HG02840 (cell line): ENCODE measurements around the gene TAB2.

Experiments
- ATAC-seq: cut with Tn5 transposase; IDR thresholded peaks from one replicate; pipeline ENCODE4 v1.9.1; 2021; ENCODE audit warnings: mild to moderate bottlenecking, moderate library complexity, moderate number of reproducible peaks; ENCODE audit not compliant: unreplicated experiment, low FRiP score

Gene TAB2

GRCh38 chr6:149365197-149365596 lies 47.7 kb downstream of the TAB2 start:
- ATAC-seq, result no peak

- no peak for ATAC-seq
These were observed 48.9 kb downstream of the TAB2 start for GRCh38 chr6:149366267-149366921.

GRCh38 chr6:149368065-149368464 lies 50.6 kb downstream of the TAB2 start:
- no peak for ATAC-seq

GRCh38 chr6:149371154-149371553 lies 53.6 kb downstream of the TAB2 start:
- ATAC-seq, result no peak

GRCh38 chr6:149372062-149372461 lies 54.5 kb downstream of the TAB2 start:
- ATAC-seq, result no peak

GRCh38 chr6:149373511-149373910 lies 56.0 kb downstream of the TAB2 start:
- ATAC-seq, result no peak

GRCh38 chr6:149379977-149380376 lies 62.5 kb downstream of the TAB2 start:
- no peak for ATAC-seq

- no peak for ATAC-seq
These were observed 63.0 kb downstream of the TAB2 start for GRCh38 chr6:149380523-149380922.

- no peak for ATAC-seq
These were observed 65.9 kb downstream of the TAB2 start for GRCh38 chr6:149383371-149383770.

- ATAC-seq, result no peak
These were observed 67.0 kb downstream of the TAB2 start for GRCh38 chr6:149384464-149384863.

GRCh38 chr6:149385998-149386646 lies 68.6 kb downstream of the TAB2 start:
- ATAC-seq, result no peak

- ATAC-seq, result no peak
These were observed 70.4 kb downstream of the TAB2 start for GRCh38 chr6:149387779-149388512.

GRCh38 chr6:149389509-149390297 lies 72.2 kb downstream of the TAB2 start:
- no peak for ATAC-seq

GRCh38 chr6:149392093-149392492 lies 74.6 kb downstream of the TAB2 start:
- no peak for ATAC-seq

GRCh38 chr6:149392535-149392934 lies 75.0 kb downstream of the TAB2 start:
- ATAC-seq, result no peak

GRCh38 chr6:149393002-149393679 lies 75.6 kb downstream of the TAB2 start:
- no peak for ATAC-seq

GRCh38 chr6:149395185-149395584 lies 77.7 kb downstream of the TAB2 start:
- ATAC-seq, result no peak

GRCh38 chr6:149397384-149397783 lies 79.9 kb downstream of the TAB2 start:
- ATAC-seq, result no peak

- ATAC-seq, result no peak
These were observed 82.5 kb downstream of the TAB2 start, which contains the start of gene SUMO4 for GRCh38 chr6:149400050-149400449. Gene SUMO4 (plus strand): TSS chr6:149400262. CDS start chr6:149400392, 130 bp downstream.

- no peak for ATAC-seq
These were observed 86.0 kb downstream of the TAB2 start for GRCh38 chr6:149403534-149403933.
